IMR-90 (cell line): ENCODE results near the gene MPP7. TPM values are rescaled to one million over a fixed set of nuclear protein-coding genes. Genes with fewer than 3 reads are reported as not detected.

Source experiments
- ATAC-seq: fragments of 200-7000 bp; cut with Tn5 transposase; 2 replicates; pipeline ENCODE4 v1.9.1; 2020; ENCODE audit warnings: low read depth, mild to moderate bottlenecking, moderate library complexity
- BruUV-seq: library from RNA; stranded (reverse); fragments of 400-500 nt; replicated peaks from 2 replicates; lab custom pipeline; 2021; lab: Mats Ljungman, UMichigan
- CTCF ChIA-PET: fragments of 300-600 bp; formaldehyde crosslinking; extraction: SDS; loops from one replicate; lab custom pipeline; 2021; ENCODE audit warnings: antibody characterized with exemption; lab: Yijun Ruan, JAX
- POLR2A ChIA-PET: fragments of 300-600 bp; sonication (Branson Sonifier 250); formaldehyde crosslinking; loops from one replicate; lab custom pipeline; 2022; ENCODE audit warnings: antibody characterized with exemption; ENCODE audit not compliant: unreplicated experiment; lab: Charles Lee
- DNase-seq: peaks from one replicate; pipeline ENCODE4 v3.0.0; 2013
- H2AFZ ChIP-seq: replicated peaks from 2 replicates; pipeline ENCODE3; 2013; ENCODE audit warnings: low read length, mild to moderate bottlenecking; ENCODE audit not compliant: poor library complexity
- H2AK5ac ChIP-seq: 2 replicates; pipeline ENCODE4 v1.6.1; 2013; ENCODE audit warnings: low read depth, low read length, inconsistent platforms
- H2AK9ac ChIP-seq: replicated peaks from 2 replicates; pipeline ENCODE3; 2013; ENCODE audit warnings: mild to moderate bottlenecking, low read depth, low read length, moderate library complexity; ENCODE audit not compliant: poor library complexity
- H2BK120ac ChIP-seq: 2 replicates; pipeline ENCODE4 v1.6.1; 2013; ENCODE audit warnings: low read depth, low read length, inconsistent platforms
- H2BK15ac ChIP-seq: 3 replicates; pipeline ENCODE4 v1.6.1; 2013; ENCODE audit warnings: low read depth, low read length, inconsistent platforms
- H2BK20ac ChIP-seq: 2 replicates; pipeline ENCODE4 v1.6.1; 2013; ENCODE audit warnings: low read depth, mild to moderate bottlenecking, inconsistent platforms, low read length, moderate library complexity
- H2BK5ac ChIP-seq: 2 replicates; pipeline ENCODE4 v1.6.1; 2013; ENCODE audit warnings: mild to moderate bottlenecking, low read depth, low read length, inconsistent platforms; ENCODE audit not compliant: poor library complexity, severe bottlenecking
- H3K14ac ChIP-seq: replicated peaks from 2 replicates; pipeline ENCODE4 v1.6.1; 2013; ENCODE audit warnings: low read depth, low read length, inconsistent platforms
- H3K18ac ChIP-seq: 2 replicates; pipeline ENCODE4 v1.6.1; 2013; ENCODE audit warnings: low read depth, low read length, control low read depth
- H3K23ac ChIP-seq: 2 replicates; pipeline ENCODE4 v1.6.1; 2013; ENCODE audit warnings: low read depth, low read length, inconsistent platforms
- H3K27ac ChIP-seq: 2 replicates; pipeline ENCODE4 v1.5.1; 2013; ENCODE audit warnings: mild to moderate bottlenecking, control low read depth, low read length; ENCODE audit not compliant: insufficient read depth
- H3K27me3 ChIP-seq: 2 replicates; pipeline ENCODE4 v1.6.1; 2013; ENCODE audit warnings: low read length; ENCODE audit not compliant: control insufficient read depth, insufficient read depth
- H3K36me3 ChIP-seq: 2 replicates; pipeline ENCODE4 v1.6.1; 2013; ENCODE audit warnings: low read length, mixed read lengths; ENCODE audit not compliant: control insufficient read depth, insufficient read depth
- H3K4ac ChIP-seq: 2 replicates; pipeline ENCODE4 v1.6.1; 2013; ENCODE audit warnings: low read depth, low read length, inconsistent platforms
- H3K4me1 ChIP-seq: 2 replicates; pipeline ENCODE4 v1.6.1; 2013; ENCODE audit warnings: low read length, mixed read lengths; ENCODE audit not compliant: control insufficient read depth, insufficient read depth
- H3K4me2 ChIP-seq: 2 replicates; pipeline ENCODE4 v1.6.1; 2013; ENCODE audit warnings: low read depth, mild to moderate bottlenecking, control low read depth, low read length, moderate library complexity
- H3K4me3 ChIP-seq: 2 replicates; pipeline ENCODE4 v1.5.1; 2013; ENCODE audit warnings: low read depth, mild to moderate bottlenecking, control low read depth, low read length, moderate library complexity; ENCODE audit not compliant: insufficient read depth
- H3K56ac ChIP-seq: 2 replicates; pipeline ENCODE4 v1.6.1; 2013; ENCODE audit warnings: low read length, inconsistent platforms; ENCODE audit not compliant: insufficient read depth; ENCODE audit errors: extremely low read depth
- H3K79me1 ChIP-seq, 2 experiments: 2 replicates each; pipeline ENCODE4 v1.6.1; 2013; ENCODE audit warnings: low read length in 2 of 2, inconsistent platforms in 1 of 2, low read depth in 1 of 2
- H3K9ac ChIP-seq: 2 replicates; pipeline ENCODE4 v1.6.1; 2013; ENCODE audit warnings: low read depth, low read length, control low read depth
- H3K9me1 ChIP-seq: 2 replicates; pipeline ENCODE4 v1.6.1; 2013; ENCODE audit warnings: low read length, inconsistent platforms; ENCODE audit not compliant: insufficient read depth
- H3K9me3 ChIP-seq: 2 replicates; pipeline ENCODE4 v1.6.1; 2013; ENCODE audit warnings: low read length; ENCODE audit not compliant: control insufficient read depth, insufficient read depth
- H4K20me1 ChIP-seq: 2 replicates; pipeline ENCODE4 v1.6.1; 2013; ENCODE audit warnings: low read length, inconsistent platforms; ENCODE audit not compliant: insufficient read depth
- H4K5ac ChIP-seq: 2 replicates; pipeline ENCODE4 v1.6.1; 2013; ENCODE audit warnings: mild to moderate bottlenecking, low read depth, low read length, control low read depth
- H4K8ac ChIP-seq, 2 experiments: 2 replicates each; pipeline ENCODE4 v1.6.1; 2013; ENCODE audit warnings: low read depth in 2 of 2, low read length in 2 of 2, control low read depth in 1 of 2, inconsistent platforms in 1 of 2
- H4K91ac ChIP-seq: 2 replicates; pipeline ENCODE4 v1.6.1; 2013; ENCODE audit warnings: low read depth, low read length, inconsistent platforms; ENCODE audit not compliant: insufficient read depth
- BHLHE40 ChIP-seq: fragments of 150-350 bp; IDR thresholded peaks from 2 replicates; pipeline ENCODE4 v1.6.1; 2016; ENCODE audit warnings: mild to moderate bottlenecking, low read depth, low read length
- CEBPB ChIP-seq: IDR thresholded peaks from 2 replicates; pipeline ENCODE4 v1.6.1; 2012; ENCODE audit warnings: low read depth, low read length, improper control_type of control experiment
- CHD1 ChIP-seq: IDR thresholded peaks from 2 replicates; pipeline ENCODE4 v1.6.1; 2012; ENCODE audit warnings: low read depth, low read length, improper control_type of control experiment
- CTCF ChIP-seq: conservative IDR thresholded peaks from 2 replicates; pipeline ENCODE4 v1.5.1; 2012; ENCODE audit warnings: mild to moderate bottlenecking, low read depth, low read length, improper control_type of control experiment
- ELK1 ChIP-seq: fragments of 150-350 bp; IDR thresholded peaks from 2 replicates; pipeline ENCODE4 v1.6.1; 2016; ENCODE audit warnings: low read depth, mild to moderate bottlenecking, low read length, moderate library complexity, borderline replicate concordance
- FOS ChIP-seq: fragments of 150-350 bp; IDR thresholded peaks from 2 replicates; pipeline ENCODE4 v1.6.1; 2016; ENCODE audit warnings: low read depth, low read length
- MAFK ChIP-seq: IDR thresholded peaks from 2 replicates; pipeline ENCODE4 v1.6.1; 2012; ENCODE audit warnings: low read depth, low read length, improper control_type of control experiment
- MAZ ChIP-seq: IDR thresholded peaks from 2 replicates; pipeline ENCODE4 v1.6.1; 2012; ENCODE audit warnings: low read depth, mild to moderate bottlenecking, low read length, improper control_type of control experiment, moderate library complexity, borderline replicate concordance
- MXI1 ChIP-seq: IDR thresholded peaks from 2 replicates; pipeline ENCODE4 v1.6.1; 2012; ENCODE audit warnings: low read depth, mild to moderate bottlenecking, low read length, moderate library complexity, borderline replicate concordance
- NFE2L2 ChIP-seq: fragments of 150-350 bp; IDR thresholded peaks from 2 replicates; pipeline ENCODE4 v1.6.1; 2016; ENCODE audit warnings: low read depth, mild to moderate bottlenecking, low read length
- POLR2A ChIP-seq: IDR thresholded peaks from 2 replicates; pipeline ENCODE4 v1.6.1; 2012; ENCODE audit warnings: mild to moderate bottlenecking, low read depth, low read length
- RAD21 ChIP-seq: IDR thresholded peaks from 2 replicates; pipeline ENCODE4 v1.6.1; 2012; ENCODE audit warnings: low read length, improper control_type of control experiment
- RCOR1 ChIP-seq: IDR thresholded peaks from 2 replicates; pipeline ENCODE4 v1.6.1; 2012; ENCODE audit warnings: mild to moderate bottlenecking, low read length, improper control_type of control experiment; ENCODE audit not compliant: insufficient replicate concordance
- RFX5 ChIP-seq: IDR thresholded peaks from 2 replicates; pipeline ENCODE4 v1.8.0; 2012; ENCODE audit warnings: low read depth, mild to moderate bottlenecking, low read length, moderate library complexity
- SMC3 ChIP-seq: fragments of 150-350 bp; IDR thresholded peaks from 2 replicates; pipeline ENCODE4 v1.6.1; 2016; ENCODE audit warnings: low read depth, mild to moderate bottlenecking, antibody characterized with exemption, low read length, moderate library complexity
- USF2 ChIP-seq: fragments of 150-350 bp; IDR thresholded peaks from 2 replicates; pipeline ENCODE4 v1.6.1; 2017; ENCODE audit warnings: mild to moderate bottlenecking, antibody characterized with exemption, low read length, low read depth
- WGBS, 2 experiments: methylation state at CpG; one replicate each; pipeline versions ENCODE4 v1.1.5 to v1.1.7; 2013; ENCODE audit warnings: missing lambda C conversion rate in 2 of 2; ENCODE audit not compliant: insufficient read length in 1 of 2; ENCODE audit errors: extremely low coverage in 2 of 2; 5-methylcytosine and 5-hydroxymethylcytosine counted together
- dilution Hi-C: fragments of 300-500 bp; cut with HindIII; formaldehyde crosslinking; loops from one replicate; pipeline ENCODE4 v1.14.3; 2018; ENCODE audit warnings: low sequenced_read_pairs; ENCODE audit not compliant: unreplicated experiment
- in situ Hi-C: fragments of 300-500 bp; cut with MboI; formaldehyde crosslinking; loops from 3 replicates; pipeline ENCODE4 v1.14.3; 2019; ENCODE audit warnings: low sequenced_read_pairs, inconsistent platforms, mixed read lengths
- intact Hi-C: fragments of 100-400 bp; cut with micrococcal nuclease; formaldehyde crosslinking; loops from 2 replicates; pipeline ENCODE4 v1.10.0; 2022
- polyA plus RNA-seq, 3 experiments: library from polyadenylated mRNA; depleted of rRNA; stranded (reverse); fragments of >200 nt; gene quantifications; 2 replicates each; pipeline ENCODE4 v1.2.3, GENCODE V29; 2012; ENCODE audit warnings: low replicate concordance in 1 of 3
- total RNA-seq: library from RNA; depleted of rRNA; stranded (reverse); fragments of >200 nt; gene quantifications from 2 replicates; pipeline ENCODE4 v1.2.3, GENCODE V29; 2012

Gene MPP7
- total and polyA plus RNA-seq, 2 of the 4 experiments (the other 2 are of a cell fraction), result 0.39 to 1.4 TPM

GRCh38 chr10:28314211-28314610, 11.3 kb upstream of the MPP7 start:
- Histone ChIP-seq H3K23ac (no peak overlapping the region), H4K8ac (no peak overlapping the region), H3K56ac (no peak overlapping the region), H3K4ac (no peak overlapping the region), H4K5ac (no peak overlapping the region), H2BK5ac (no peak overlapping the region), H2BK20ac (no peak overlapping the region), H4K20me1 (no peaks in the 10 kb centered on the region), H3K27me3 (peaks cover 26% of the 10 kb centered on the region), H3K79me1 (no peaks in the 10 kb centered on the region), H3K4me3 (no peak overlapping the region), H2BK15ac (no peak overlapping the region), H2AFZ (no peak overlapping the region), H3K36me3 (no peaks in the 10 kb centered on the region), H3K14ac (no peak overlapping the region), H2BK120ac (no peak overlapping the region), H3K4me1 (no peaks in the 10 kb centered on the region), H3K18ac (no peak overlapping the region), H3K9me1 (no peaks in the 10 kb centered on the region), H4K91ac (no peak overlapping the region), H3K9me3 (0 out of 2 replicates have a peak, but pooled peaks cover 2% of the 10 kb centered on the region), H3K27ac (no peak overlapping the region), H2AK5ac (no peak overlapping the region), H3K4me2 (no peak overlapping the region), H3K9ac (no peak overlapping the region), H2AK9ac (no peak overlapping the region)
- TF ChIP-seq MAZ, result no peak
- no peak for TF ChIP-seq CEBPB
- no peak for TF ChIP-seq CTCF
- TF ChIP-seq NFE2L2, result no peak
- TF ChIP-seq ELK1, result no peak
- TF ChIP-seq USF2, result no peak
- no peak for TF ChIP-seq RAD21
- TF ChIP-seq RFX5, result no peak
- TF ChIP-seq MXI1, result no peak
- no peak for TF ChIP-seq RCOR1
- no peak for TF ChIP-seq BHLHE40
- no peak for TF ChIP-seq FOS
- no peak for TF ChIP-seq SMC3
- no peak for TF ChIP-seq MAFK
- TF ChIP-seq POLR2A, result no peak
- TF ChIP-seq CHD1, result no peak
- BruUV-seq, result no TSS peak
- in situ Hi-C loops (no loop called here), dilution Hi-C loops (no loop called here), intact Hi-C loops (no loop called here)
- ChIA-PET CTCF (no interaction called here), POLR2A (no interaction called here)
- ATAC-seq (no peak), DNase-seq (no peak)
- no CpG with 5 or more reads among the region's 5 CpGs for WGBS, 2 experiments
